Activated CD4-positive, alpha-beta T cell treated with anti-CD3 and anti-CD28 coated beads for 24 hours (primary cell): Measurements from ENCODE around the gene NCR3LG1.
"Not testable (repeated sequence)": the region's sequence is repeated elsewhere in the genome, so short reads cannot be mapped to it uniquely, and the experiment has no call there.

ENCODE experiments used
- DNase-seq, 2 donors: peaks; one replicate each; pipeline ENCODE4 v3.0.0-alpha.2; 2020; ENCODE audit warnings: low read depth in 2 of 2

The NCR3LG1 gene

GRCh38 chr11:17411418-17411817 lies 59.8 kb downstream of the NCR3LG1 start:
- DNase-seq: no peak

GRCh38 chr11:17412488-17413180 lies 61.0 kb downstream of the NCR3LG1 start:
- DNase-seq: no peak

DNA sequence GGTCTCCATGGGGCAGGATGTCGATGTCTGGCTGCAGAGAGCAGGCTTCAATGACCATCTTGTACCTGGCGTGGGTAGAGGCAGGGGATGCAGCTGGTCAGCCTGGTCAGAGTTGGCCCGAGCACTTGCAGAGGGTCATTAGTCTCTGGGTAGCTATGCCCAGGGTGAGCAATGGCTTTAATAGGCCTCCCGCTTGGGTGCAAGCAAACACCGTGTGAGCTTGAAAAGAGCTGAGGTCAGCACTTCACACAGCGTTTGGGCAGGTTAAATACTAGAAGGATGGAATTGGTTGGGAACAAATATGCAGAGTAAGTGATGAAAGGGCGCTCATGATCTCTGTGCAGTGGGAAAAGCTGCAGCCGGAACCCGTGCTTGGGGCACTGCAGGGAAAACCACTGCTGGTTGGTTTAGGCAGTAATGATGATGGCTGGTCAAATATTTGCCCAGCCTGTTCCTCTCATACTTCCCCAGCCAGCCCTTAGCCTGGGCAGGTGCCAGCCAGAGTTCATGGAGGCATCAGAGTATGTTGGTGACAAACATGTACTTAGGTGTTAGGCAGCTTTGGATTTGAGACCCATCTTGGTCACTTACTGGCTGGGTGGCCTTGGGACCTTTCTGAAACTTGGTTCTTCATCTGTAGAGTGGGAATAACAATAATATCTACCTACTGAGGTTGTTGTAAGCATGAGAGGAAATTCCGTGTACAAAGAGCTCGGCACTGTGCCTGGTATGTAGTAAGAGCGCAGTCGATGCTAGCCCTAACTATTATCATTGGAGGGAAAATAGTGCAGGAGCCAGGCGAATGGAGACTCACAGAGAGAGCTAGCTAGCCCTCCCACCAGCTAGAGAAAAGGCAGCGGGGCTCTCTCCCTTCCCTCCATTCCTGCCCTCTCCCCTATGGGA lies 62.1 kb downstream of the NCR3LG1 start:
- no peak for DNase-seq

- DNase-seq: no peak
Measured at GRCh38 chr11:17414317-17414737, 62.7 kb downstream of the NCR3LG1 start.

DNA sequence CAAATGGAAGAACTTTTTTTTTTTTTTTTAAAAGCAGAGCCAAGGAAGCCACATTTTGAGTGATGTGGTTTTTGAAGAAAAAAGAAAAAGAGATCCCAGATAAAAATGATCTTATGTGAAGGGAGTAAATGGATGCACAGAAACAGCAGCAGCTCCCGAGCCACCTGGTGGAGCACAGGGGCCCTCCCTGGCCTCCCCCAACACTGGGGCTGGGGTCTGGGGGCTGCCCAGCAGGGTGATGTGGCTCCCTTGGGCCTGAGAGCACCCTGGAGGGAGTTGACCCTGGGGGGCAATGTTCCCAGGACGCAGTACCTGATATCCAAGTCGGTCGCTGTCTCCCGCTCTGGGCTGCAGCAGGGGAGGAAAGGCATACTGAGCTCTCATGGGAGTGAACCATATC lies 63.4 kb downstream of the NCR3LG1 start:
- no peak for DNase-seq

- DNase-seq: no peak
Measured at GRCh38 chr11:17415523-17416104, 64.0 kb downstream of the NCR3LG1 start.

DNA sequence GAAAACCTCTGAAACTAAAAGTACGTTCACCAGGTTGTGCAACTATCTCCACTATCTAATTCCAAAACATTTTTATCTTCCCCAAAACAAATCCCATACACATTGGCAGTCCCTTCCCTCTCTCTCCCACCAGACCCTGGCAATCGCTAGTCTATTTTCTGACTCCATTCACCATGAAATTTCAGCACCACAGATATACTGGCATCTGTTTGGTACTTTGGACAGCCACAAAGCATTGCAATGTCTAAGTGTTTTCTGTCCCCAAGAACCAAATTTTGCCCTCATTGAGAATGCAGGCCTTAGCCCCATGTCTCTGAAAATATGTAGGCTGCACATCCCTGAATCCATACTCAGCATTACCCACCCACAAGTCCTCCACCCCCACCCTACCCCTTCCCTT lies 64.9 kb downstream of the NCR3LG1 start:
- DNase-seq: no peak

GRCh38 chr11:17418444-17419081 lies 67.0 kb downstream of the NCR3LG1 start:
- no peak for DNase-seq

GRCh38 chr11:17421781-17422180 lies 70.2 kb downstream of the NCR3LG1 start:
- no peak for DNase-seq

DNA sequence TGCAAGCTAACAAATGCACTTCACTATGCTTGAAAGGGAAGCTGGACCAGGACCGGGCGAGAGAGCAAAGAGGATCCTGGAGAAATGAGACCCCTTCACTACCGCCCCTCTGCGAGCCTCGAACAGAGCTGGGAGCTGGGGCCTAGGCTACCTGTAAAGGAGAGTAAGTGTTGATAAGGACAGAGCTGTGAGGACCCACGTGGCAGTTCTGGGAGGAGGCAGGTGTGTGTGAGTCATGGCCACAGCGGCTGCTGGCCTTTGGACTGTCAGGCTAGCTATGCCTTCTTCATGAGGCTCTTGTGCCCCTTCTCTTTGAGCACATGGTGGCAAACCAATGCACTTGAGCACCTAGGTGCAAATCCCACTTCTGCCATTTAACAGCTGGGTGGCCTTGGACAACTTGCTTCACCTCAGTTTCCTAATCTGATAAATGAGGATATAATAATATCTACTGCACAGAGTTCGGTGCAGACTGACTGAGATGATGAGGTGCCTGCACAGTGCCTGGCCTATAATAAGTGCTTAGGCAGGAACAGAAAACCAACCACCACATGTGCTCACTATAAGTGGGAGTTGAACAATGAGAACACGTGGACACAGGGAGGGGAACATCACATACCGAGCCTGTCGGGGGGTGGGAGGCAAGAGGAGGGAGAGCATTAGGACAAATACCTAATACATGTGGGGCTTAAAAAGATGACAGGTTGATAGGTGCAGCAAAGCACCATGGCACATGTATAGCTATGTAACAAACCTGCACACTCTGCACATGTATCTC lies 72.1 kb downstream of the NCR3LG1 start:
- DNase-seq: no peak

DNA sequence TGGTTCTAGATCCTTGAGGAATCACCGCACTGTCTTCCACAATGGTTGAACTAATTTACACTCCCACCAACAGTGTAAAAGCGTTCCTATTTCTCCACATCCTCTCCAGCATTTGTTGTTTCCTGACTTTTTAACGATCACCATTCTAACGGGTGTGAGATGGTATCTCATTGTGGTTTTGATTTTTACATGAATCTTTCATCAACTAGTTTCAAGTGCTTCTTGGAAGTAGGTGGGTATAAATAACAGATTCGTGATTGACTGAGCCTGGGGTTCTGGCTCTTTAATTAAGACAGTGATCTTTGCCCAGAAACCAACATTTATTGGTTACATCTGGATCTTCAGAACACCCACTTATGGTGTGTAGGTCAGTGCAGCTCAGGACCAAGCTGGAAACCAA lies 74.6 kb downstream of the NCR3LG1 start:
- not testable (repeated sequence) for DNase-seq
